GM12878 (cell line): ENCODE data around the gene CNOT8. TPM values are rescaled to one million over a fixed set of nuclear protein-coding genes. Genes with fewer than 3 reads are reported as not detected.

Experiments
- ATAC-seq: fragments of 200-7000 bp; cut with Tn5 transposase; 3 replicates; pipeline ENCODE4 v1.9.1; 2020; ENCODE audit warnings: mild to moderate bottlenecking, moderate library complexity
- BruUV-seq: library from RNA; stranded (reverse); fragments of 400-500 nt; replicated peaks from 2 replicates; lab custom pipeline; 2021; lab: Mats Ljungman, UMichigan
- CTCF ChIA-PET: fragments of 300-600 bp; sonication (Branson Sonifier 250); formaldehyde crosslinking; extraction: SDS; loops from one replicate; lab custom pipeline; 2021; ENCODE audit warnings: inconsistent platforms; lab: Yijun Ruan, JAX
- POLR2A ChIA-PET: fragments of 350-600 bp; formaldehyde crosslinking; extraction: SDS; loops from one replicate; lab custom pipeline; 2021; ENCODE audit warnings: inconsistent platforms; lab: Charles Lee
- RAD21 ChIA-PET: fragments of 300-600 bp; sonication (Branson Sonifier 250); formaldehyde crosslinking; loops from one replicate; lab custom pipeline; 2023; ENCODE audit warnings: antibody characterized with exemption; ENCODE audit not compliant: unreplicated experiment; lab: Charles Lee
- SMC1A ChIA-PET: fragments of 300-600 bp; sonication (Branson Sonifier 250); formaldehyde crosslinking; loops from one replicate; lab custom pipeline; 2023; ENCODE audit not compliant: unreplicated experiment, uncharacterized antibody; lab: Charles Lee
- DNase-seq: peaks from one replicate; pipeline ENCODE4 v3.0.0-alpha.2; 2011; ENCODE audit warnings: low read depth, low spot score
- FAIRE-seq: peaks from 3 replicates; lab custom pipeline; 2011; peaks lifted over from hg19 to GRCh38; lab: Jason Lieb, UNC
- H2AFZ ChIP-seq: 2 replicates; pipeline ENCODE4 v1.6.0; 2011; ENCODE audit warnings: low read depth, low read length, control low read depth; ENCODE audit not compliant: control insufficient read depth
- H3K27ac ChIP-seq: 2 replicates; pipeline ENCODE4 v1.5.1; 2011; ENCODE audit warnings: control low read depth; ENCODE audit not compliant: control insufficient read depth, insufficient read depth
- H3K27me3 ChIP-seq, 2 experiments: replicated peaks in 1 of 2; 2 replicates each; pipeline versions ENCODE4 v1.6.0 to v1.6.1; 2011; ENCODE audit warnings: low read length in 1 of 2; ENCODE audit not compliant: control insufficient read depth in 2 of 2, insufficient read depth in 2 of 2
- H3K36me3 ChIP-seq, 2 experiments: 2 replicates each; pipeline ENCODE4 v1.5.1; 2011; ENCODE audit warnings: low read length in 1 of 2; ENCODE audit not compliant: control insufficient read depth in 2 of 2, insufficient read depth in 2 of 2
- H3K4me1 ChIP-seq: 2 replicates; pipeline ENCODE4 v1.6.1; 2011; ENCODE audit warnings: mild to moderate bottlenecking, low read length, moderate library complexity, mixed read lengths; ENCODE audit not compliant: control insufficient read depth, insufficient read depth
- H3K4me2 ChIP-seq: 2 replicates; pipeline ENCODE4 v1.6.0; 2011; ENCODE audit warnings: control low read depth; ENCODE audit not compliant: control insufficient read depth, insufficient read depth
- H3K4me3 ChIP-seq: fragments of 200-600 bp; sonication (generic); 2 replicates; pipeline ENCODE4 v1.5.1; 2016
- H3K79me2 ChIP-seq: 2 replicates; pipeline ENCODE4 v1.6.0; 2011; ENCODE audit warnings: low read length; ENCODE audit not compliant: control insufficient read depth, insufficient read depth
- H3K9ac ChIP-seq: 2 replicates; pipeline ENCODE4 v1.8.0; 2011; ENCODE audit warnings: low read length, control low read depth, mixed read lengths; ENCODE audit not compliant: control insufficient read depth, insufficient read depth
- H3K9me3 ChIP-seq: replicated peaks from 3 replicates; pipeline ENCODE4 v1.5.1; 2011; ENCODE audit warnings: mild to moderate bottlenecking, low read length; ENCODE audit not compliant: control insufficient read depth, insufficient read depth
- H4K20me1 ChIP-seq: 2 replicates; pipeline ENCODE4 v1.6.0; 2011; ENCODE audit not compliant: control insufficient read depth, insufficient read depth
- ASH2L ChIP-seq: fragments of 300-600, 200-600 bp; sonication (generic); IDR thresholded peaks from 2 replicates; pipeline ENCODE4 v1.6.1; 2017; ENCODE audit warnings: low read depth, mild to moderate bottlenecking, borderline replicate concordance
- BHLHE40 ChIP-seq, 2 experiments: fragments of 450-650 bp in 1 of 2; IDR thresholded peaks; 2 replicates each; pipeline ENCODE4 v1.6.1; 2011 to 2017; ENCODE audit warnings: low read depth in 2 of 2, borderline replicate concordance in 1 of 2, improper control_type of control experiment in 1 of 2, low read length in 1 of 2, mild to moderate bottlenecking in 1 of 2
- ZBTB33 ChIP-seq: fragments of 450-650 bp; IDR thresholded peaks from 2 replicates; pipeline ENCODE4 v1.6.1; 2017; ENCODE audit warnings: mild to moderate bottlenecking
- WGBS: methylation state at CpG from one replicate; pipeline ENCODE4 v1.1.6; 2016; ENCODE audit warnings: low lambda C conversion rate; ENCODE audit not compliant: insufficient replicate concordance, insufficient coverage; ENCODE audit errors: missing lambda C conversion rate; 5-methylcytosine and 5-hydroxymethylcytosine counted together
- in situ Hi-C: fragments of 300-500 bp; cut with MboI; formaldehyde crosslinking; loops from 9 replicates; pipeline ENCODE4 v1.14.3; 2018; ENCODE audit warnings: mixed read lengths
- intact Hi-C: fragments of 100-400 bp; cut with micrococcal nuclease; formaldehyde crosslinking; loops from one replicate; pipeline ENCODE4 v1.14.2; 2022; ENCODE audit not compliant: unreplicated experiment
- polyA plus RNA-seq, 11 experiments: library from polyadenylated mRNA; depleted of rRNA in 4 of 11; unstranded in 6 of 11; stranded (reverse) in 5 of 11; fragments of >200 nt; fragmentation: Nextera tagmentation in 4 of 11; fragmentation: Illumina TruSeq in 1 of 11; extraction: Ambion mirVana in 4 of 11; extraction: Trizol in 1 of 11; gene quantifications; 1 replicate in 1 of 11; 2 replicates in 10 of 11; pipeline versions ENCODE4 v1.2.1 to v1.2.3, GENCODE V29; 2011 to 2016; ENCODE audit warnings: inconsistent platforms in 2 of 11, missing spikeins in 2 of 11, low read depth in 1 of 11
- total RNA-seq, 4 experiments: library from RNA; depleted of rRNA in 3 of 4; stranded (reverse); fragments of >200 nt in 3 of 4; fragmentation: Illumina TruSeq in 1 of 4; extraction: Trizol in 1 of 4; gene quantifications; 2 replicates each; pipeline versions ENCODE4 v1.2.1 to v1.2.3, GENCODE V29; 2013 to 2021

Gene CNOT8
- total and polyA plus RNA-seq, 10 of the 15 experiments (the other 5 are each of a cell fraction or from before 2014, with no cell fraction given) = 13.2 to 57.1 (median 39.0) TPM

- TF ChIP-seq ASH2L = no peak
- TF ChIP-seq BHLHE40 (IDR thresholded peaks at IDR 0.05; ENCODE audit: borderline replicate concordance in 1 of 2, low read depth in 2 of 2, low read length in 1 of 2) = no peak
- TF ChIP-seq ZBTB33 = no peak
- no TSS peak for BruUV-seq
- ChIA-PET CTCF (interaction anchor here (1.3 to 2.6 kb wide), 2 partner anchors 156 to 161 kb away, joined by 3 to 18 read pairs; no protein-coding TSS in a partner anchor), SMC1A (interaction anchor here (1.0 to 1.1 kb wide), 2 partner anchors 52 to 159 kb away, joined by 3 to 5 read pairs; no protein-coding TSS in a partner anchor), RAD21 (interaction anchor here (1.1 kb wide), 1 partner anchor 53 kb away, joined by 3 read pairs; no protein-coding TSS in a partner anchor), POLR2A (interaction anchor here (0.6 kb wide), 1 partner anchor 57 kb away, joined by 3 read pairs; no protein-coding TSS in a partner anchor)
- no peak for FAIRE-seq
- in situ Hi-C loops (loop anchor here (5.0 kb wide), 1 partner anchor 164 kb away; no protein-coding TSS in a partner anchor), intact Hi-C loops (loop anchor here (5.0 kb wide), 1 partner anchor 54 kb away; the partner anchor contains the start of gene LARP1)
- no peaks in the 10 kb centered on the region for H4K20me1 ChIP-seq
- no peak overlapping the region for H3K27ac ChIP-seq
- no peak for DNase-seq
- no peak overlapping the region for H3K4me2 ChIP-seq
- no peaks in the 10 kb centered on the region for H3K9me3 ChIP-seq
- no peaks in the 10 kb centered on the region for H3K4me1 ChIP-seq
- H2AFZ ChIP-seq = no peak overlapping the region
- H3K4me3 ChIP-seq = no peak overlapping the region
- no peak overlapping the region for H3K9ac ChIP-seq
- peaks cover 33 to 63% of the 10 kb centered on the region in 2 experiments for H3K36me3 ChIP-seq
- WGBS = 89% methylated on average over 7 of the region's 7 CpGs
- H3K27me3 ChIP-seq = no peaks in the 10 kb centered on the region
- H3K79me2 ChIP-seq = no peaks in the 10 kb centered on the region
- no peak for ATAC-seq
Measured at GRCh38 chr5:154811239-154811638, 47.2 kb upstream of the CNOT8 start.
